GDM1 (cell line): ENCODE measurements around the gene SCNN1A.

Experiments used
- DNase-seq: peaks from one replicate; lab custom pipeline; 2025; lab: John Stamatoyannopoulos, UW

SCNN1A gene

DNA sequence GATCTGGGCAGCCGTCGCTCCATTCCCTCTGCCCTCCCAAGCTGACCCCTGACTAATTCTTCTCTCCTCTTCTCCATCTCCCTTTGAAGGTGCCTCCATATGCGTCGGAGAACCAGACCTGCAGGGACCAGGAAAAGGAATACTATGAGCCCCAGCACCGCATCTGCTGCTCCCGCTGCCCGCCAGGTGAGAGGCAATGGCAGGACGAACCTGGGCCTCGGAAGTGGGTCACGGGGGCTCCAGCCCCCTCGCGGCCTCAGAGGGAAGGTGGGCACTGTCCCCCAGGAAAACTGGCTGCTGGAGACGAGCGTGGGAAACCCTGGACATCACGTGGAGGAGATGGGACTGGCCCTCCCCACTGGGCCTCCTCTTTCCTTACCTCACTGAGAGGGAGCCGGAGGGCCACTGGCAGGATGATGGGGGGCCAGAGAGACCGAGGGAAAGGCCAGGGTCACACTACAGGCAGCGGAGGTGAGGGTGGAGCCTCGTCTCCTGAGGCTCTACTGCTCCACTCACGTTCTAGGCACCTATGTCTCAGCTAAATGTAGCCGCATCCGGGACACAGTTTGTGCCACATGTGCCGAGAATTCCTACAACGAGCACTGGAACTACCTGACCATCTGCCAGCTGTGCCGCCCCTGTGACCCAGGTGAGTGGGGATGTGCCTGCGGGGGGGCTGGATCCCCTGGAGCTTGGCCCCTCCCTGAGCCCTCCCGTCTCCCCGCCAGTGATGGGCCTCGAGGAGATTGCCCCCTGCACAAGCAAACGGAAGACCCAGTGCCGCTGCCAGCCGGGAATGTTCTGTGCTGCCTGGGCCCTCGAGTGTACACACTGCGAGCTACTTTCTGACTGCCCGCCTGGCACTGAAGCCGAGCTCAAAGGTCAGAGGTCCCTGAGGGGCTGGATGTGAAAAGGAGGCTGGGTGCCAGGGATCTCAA, 9.4 kb upstream of the SCNN1A start:
- no peak for DNase-seq

DNA sequence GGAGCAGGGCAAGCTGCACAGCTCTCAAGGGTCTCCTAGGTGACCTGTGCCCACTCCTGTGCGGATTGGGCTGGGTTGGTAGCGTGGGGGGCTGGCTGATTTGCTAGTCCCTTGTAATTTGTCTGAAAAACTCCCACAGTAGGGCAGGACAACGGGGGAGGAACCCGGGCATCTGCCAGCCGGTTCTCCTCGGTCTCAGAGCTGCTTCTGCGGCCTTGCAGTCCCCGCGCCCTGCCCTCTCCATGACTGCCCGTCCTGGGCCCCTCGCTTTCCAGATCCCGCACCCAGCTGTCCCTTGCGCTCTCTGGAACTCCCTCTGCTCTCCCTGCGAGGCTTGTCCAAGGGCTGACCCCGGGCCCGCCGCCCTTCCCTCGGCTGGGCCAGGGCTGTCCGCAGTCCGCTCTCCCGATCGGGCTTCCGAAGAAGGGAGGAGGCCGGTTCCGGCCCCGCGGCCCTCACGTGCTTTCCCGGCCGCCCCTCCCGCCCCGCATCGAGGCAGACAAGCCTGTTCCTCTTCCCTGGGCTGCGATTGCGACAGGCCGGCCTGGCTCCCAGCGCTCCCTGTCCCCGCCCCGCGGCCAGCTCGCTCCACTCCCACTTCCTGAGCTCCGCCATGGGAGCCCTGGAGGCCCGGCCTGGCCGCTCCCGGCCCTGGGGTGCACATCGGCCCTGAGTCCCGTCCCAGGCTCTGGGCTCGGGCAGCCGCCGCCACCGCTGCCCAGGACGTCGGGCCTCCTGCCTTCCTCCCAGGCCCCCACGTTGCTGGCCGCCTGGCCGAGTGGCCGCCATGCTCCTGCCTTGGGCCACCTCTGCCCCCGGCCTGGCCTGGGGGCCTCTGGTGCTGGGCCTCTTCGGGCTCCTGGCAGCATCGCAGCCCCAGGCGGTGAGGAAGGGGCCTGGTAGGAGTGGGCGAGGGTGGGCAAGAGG, 8.5 kb upstream of the SCNN1A start, which contains the start of gene LTBR:
Gene LTBR (plus strand): TSS at position 591 of the 927 bp plus-strand sequence. CDS start 197 bp downstream, at position 788.
- DNase-seq = peak; percentile 80

DNA sequence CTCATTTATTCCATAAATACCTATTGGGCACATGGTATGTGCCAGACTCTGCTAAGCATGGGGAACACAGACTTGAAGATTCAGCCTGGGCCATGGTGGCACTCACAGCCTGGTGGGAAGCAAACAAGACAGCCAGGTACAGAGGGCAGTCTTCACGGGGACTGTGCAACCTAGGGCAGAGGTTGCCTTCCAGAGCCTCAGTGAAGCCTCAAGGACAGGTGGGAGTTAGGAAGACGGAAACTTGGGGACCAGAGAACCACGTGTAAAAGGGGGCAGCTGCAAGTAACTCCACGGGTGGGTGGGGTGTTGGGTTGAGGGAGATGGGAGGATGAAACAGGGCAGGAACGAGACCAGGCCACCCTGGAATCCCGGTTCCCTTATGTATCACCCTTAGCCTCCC, 7.6 kb upstream of the SCNN1A start:
- DNase-seq = no peak

DNA sequence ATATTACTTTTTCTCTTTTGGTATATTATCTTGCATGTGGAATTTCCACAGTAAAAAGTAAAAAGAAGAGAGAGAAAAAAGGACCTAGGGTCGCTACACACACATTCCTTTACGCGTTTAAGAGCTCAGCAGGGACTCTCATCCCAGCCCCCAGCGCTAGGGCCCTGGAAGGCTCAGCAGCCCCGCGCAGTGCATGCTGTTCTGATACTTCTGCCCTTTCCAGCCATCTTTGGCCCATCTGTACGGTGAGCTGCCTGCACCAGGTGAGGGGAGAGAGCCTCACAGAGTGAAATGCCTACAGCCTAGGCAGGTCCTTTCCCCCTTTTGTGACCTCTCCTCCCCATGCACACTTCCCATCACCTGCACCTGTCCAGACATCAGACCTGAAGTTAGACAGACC, 7.0 kb upstream of the SCNN1A start:
- no peak for DNase-seq

DNA sequence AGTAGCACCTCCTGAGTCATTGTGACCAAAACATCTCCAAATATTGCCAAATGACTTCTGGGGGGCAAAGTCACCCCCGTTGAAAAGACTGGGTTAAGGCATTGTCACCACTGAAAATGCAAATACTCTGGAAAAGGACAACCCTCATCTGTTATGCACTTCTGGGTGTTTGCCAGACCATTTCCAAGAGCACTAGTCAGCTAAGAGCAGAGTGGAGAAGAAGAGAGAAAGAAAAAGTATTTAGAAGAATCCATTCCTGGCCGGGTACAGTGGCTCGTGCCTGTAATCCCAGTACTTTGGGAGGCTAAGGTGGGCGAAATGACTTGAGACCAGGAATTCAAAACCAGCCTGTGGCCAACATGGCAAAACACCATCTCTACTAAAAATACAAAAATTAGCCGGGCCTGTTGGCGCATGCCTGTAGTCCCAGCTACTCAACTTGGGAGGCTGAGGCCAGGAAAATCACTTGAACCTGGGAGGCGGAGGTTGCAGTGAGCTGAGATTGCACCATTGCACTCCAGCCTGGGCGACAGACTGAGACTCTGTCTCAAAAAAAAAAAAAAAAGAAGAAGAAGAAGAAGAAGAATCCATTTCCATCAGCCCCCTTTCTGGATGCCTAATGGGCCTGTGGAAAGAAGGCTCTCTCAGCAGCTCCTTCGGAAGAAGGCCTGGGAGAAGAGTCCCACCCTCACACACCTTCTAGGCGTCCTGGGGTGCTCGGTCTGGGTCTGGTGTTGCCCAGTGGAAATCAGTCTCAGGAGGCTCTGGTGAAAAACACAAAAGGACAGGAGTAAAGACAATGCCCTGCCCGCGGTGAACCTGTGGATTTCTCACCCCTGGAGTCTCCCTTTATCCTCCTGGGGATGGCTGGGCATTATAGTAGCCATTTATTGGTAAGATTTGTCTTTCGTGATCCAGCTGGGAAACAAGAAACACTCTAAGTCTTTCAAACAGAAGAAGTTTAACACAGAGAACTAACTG, 5.1 kb upstream of the SCNN1A start:
- no peak for DNase-seq

- DNase-seq = no peak
Measured at GRCh38 chr12:6378709-6379472, 3.5 kb upstream of the SCNN1A start.

GRCh38 chr12:6377667-6377994, 2.3 kb upstream of the SCNN1A start:
- no peak for DNase-seq

DNA sequence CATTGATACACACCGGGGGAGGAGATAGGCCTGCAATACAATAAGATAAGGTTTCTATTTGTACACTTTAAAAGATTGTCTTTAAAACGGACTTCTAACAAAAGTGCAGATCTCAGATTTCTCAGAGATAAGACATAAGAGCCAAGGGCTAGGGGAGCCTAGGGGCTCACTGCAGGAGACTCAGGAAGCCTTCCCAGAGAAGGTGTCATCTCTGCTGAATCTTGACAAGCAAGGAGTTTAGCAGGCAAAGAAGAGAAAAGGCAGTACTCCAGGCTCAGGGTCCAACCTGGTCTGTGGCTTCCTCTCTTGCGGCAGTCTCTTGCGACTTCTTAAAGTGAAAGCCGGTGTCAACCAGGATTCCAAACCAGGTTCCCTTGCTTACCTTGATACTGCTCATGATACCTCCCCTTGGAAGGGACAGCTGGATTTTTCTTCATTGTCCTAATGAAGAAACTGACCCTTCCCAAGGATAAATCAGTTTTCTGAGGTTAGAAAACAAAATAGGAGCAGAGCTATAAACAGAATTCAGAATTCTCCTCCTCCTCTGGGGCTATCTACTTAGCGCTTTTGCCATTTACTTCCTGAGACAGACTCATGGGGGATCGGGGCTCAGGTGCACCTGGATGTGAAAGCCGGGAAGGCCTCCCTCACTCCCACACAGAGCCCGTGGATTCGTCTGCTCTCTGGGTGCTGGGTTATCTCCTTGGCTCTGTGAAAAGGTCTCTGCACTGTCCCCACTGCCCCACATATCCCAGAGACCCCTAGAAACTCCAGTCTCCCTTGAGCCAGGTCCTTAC, 1.7 kb upstream of the SCNN1A start:
- DNase-seq = no peak

DNA sequence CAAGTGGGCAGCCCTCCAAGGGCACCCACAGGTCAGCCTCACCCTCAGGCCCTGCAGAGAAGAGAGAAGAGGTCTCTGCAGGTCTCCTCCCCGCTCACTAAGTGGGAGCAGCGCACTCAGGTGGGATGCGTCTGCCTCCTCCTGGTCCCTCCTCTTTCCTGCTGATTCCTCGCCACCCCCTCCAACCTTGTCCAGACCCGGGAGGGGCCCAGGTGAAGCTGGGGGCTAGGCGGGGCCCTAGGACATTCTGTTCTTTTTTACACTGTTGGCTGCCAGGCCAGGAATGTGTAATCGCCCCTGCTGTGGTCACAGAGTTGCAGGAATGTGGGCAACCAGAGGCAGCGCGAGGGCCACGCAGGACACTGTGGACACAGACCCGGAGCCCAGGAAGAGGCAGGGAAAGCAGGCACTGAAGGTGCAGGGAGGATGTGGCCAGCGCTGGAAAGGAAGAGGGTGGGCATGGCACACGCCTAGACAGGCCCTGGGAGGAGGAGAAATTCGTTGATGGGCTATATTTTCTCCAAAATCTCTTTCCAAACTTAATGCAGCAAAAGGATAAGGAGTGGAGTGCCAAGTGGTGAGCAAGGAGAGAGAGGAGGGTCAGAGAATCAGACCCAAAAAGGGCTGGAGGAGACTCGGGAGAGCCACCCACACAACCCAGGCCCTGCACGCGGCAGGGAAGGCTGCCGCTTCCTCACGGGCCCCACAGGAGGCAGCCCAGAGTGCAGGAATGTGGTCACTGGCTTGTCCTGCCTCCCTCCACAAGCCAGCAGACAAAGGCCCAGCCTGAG, 911 bp upstream of the SCNN1A start:
- peak; percentile 48 for DNase-seq

DNA sequence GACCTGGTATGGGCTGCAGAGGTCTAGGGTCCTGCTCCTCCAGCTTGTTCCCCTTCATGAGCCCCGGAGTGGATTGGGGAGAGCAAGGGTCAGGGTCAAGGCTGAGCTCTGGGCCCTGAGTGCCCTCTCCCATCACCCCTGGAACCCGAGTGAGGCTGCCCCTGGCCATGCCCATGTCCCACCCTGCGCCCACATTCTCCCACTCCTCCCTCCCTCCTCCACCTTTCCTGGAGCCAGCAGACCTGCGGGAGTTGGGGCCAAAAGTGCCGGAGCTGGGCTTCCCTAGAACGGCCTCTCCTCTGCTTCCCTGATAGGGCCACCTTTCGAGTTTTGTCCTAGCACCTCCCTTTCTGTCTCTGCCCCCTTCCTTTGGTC, 590 bp downstream of the SCNN1A start:
- DNase-seq = no peak

DNA sequence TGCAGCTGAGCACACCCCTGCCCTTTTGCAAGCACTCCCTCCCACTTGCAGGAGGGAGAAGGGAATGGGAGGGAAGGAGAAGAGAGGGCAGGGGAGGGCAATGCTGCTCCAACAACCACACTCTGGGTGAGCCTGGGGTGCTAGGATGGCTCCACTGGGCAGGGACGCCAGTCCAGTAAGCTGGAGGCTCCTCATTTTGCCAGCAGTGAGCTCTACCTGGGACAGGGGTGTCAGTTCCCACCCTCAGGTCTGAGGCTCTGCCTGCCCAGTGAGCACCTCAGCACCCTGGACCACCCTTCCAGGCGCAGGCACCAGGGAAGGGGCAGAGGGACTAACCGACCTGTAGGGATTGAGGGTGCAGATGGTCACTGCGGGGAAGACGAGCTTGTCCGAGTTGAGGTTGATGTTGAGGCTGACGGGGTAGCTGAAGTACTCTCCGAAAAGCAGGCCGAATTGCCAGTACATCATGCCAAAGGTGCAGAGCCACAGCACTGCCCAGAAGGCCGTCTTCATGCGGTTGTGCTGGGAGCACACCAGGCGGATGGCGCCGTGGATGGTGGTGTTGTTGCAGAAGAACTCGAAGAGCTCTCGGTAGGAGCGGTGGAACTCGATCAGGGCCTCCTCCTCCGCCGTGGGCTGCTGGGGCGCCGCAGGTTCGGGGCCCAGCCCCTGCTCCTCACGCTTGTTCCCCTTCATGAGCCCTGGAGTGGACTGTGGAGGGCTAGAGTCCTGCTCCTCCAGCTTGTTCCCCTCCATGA, 1.2 kb downstream of the SCNN1A start:
- no peak for DNase-seq

DNA sequence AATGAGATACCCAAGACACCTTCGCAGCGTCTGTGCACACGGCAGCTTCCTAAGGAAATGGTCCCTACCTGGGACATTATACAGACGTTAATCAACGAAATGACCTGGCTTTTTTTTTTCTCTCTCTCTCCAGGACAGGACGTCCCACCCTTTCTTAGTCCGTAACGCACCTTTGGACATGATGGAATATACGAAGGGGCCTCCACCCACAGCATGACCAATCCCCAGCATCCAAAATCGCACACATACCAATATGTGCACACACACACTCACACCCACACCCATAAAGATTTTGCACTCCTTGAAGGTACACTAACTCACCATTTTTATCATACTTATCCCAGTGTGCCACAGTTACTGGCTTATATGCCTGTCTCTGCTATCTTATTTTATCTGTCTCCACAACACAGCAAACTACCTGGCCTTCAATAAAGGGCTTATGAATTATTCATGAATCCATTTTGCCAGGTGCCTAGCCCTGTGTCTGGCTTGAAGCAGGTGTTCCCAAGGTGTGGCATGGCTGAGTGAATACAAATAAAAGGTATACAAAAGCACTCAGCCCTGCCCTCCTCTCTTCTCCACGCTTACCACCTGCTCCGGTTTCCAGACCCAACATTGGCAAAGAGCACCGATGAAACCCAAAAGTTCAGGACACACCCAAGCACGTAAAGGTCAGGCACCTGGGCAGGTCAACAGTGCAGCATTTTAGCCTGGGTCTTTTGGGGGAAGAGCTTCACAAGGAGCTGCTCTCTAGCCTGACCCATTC, 2.2 kb downstream of the SCNN1A start:
- DNase-seq = no peak

DNA sequence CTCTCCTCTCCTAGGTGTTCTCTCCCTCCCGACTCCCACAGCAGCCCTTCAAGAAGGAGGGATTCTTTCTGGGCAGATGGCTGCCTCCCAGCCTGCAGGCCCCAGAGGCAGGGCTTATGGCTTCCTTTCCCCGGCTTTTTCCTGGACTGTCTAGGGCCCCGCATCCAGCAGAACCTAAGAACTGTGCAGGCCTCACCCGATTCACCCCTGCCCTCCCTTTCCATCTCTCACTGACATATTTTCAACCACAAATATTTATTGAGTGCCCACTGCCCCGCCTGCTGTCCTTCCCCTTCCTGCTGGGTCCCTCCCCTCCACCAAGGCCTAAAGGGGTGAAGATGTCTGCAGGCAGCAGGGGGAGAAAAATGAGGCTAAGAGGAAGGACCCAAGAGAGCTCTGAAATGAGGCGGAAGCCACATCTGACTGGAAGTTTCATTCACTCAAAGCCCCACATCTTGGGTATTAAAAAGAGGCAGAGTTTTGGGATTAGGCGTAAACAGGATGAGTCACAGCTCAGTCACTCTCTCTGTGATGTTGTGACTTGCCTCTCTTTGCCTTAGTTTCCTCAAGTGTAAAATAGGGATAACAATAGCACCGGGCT, 2.9 kb downstream of the SCNN1A start:
- DNase-seq = peak; percentile 61

DNA sequence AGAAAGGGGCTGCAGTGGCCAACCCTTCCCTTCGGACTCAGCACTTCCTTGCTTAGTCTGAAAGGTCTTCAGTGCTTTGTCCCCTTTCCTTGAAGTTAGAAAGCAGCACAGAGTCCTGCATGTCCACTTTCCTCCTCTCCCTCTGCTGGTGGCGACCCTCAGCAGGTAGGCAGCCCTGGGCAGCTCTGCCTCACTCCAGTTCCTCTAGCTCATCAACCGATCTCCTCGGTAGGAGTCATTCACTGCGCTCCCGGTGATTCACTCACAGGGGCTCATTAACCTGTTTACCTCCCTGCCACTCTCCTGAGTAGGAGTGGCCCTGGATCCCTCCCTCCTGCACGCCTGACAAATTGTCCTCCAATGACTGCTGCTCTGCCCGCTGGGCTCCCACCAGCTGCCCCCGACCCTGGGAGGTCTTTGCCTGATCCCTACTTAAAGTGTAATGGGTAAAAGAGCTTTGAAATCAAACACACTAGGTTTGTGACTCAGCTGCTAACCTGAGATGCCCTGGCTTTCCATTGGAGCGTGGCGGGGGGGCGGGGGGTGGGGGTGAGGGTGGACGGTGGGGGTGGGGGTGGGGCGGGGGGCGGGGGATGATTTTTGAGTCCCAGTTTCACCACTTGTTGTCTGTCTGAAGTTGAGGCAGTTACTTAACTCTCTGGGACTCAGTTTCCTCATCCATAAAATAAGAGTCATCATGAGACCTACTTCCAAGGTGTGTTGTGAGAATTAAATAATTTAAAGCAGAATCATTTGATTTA, 4.2 kb downstream of the SCNN1A start:
- no peak for DNase-seq

DNA sequence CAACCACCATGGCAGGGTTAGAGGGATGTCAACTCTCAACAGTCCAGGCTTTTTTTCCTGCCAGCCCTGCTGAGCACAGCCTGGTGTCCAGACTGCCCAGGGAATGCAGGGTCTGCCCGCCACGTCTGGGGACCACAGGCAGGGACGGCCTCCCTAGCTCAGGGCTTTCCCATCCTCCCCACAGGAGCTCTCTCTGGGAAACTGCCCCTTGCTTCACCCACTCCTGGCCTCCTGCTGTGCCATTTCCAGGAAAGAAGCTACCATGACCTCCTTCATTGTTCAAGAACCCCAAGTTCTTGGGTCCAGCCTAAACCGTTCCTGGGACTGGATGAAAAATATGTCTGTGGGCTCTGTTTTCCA, 4.8 kb downstream of the SCNN1A start:
- no peak for DNase-seq

DNA sequence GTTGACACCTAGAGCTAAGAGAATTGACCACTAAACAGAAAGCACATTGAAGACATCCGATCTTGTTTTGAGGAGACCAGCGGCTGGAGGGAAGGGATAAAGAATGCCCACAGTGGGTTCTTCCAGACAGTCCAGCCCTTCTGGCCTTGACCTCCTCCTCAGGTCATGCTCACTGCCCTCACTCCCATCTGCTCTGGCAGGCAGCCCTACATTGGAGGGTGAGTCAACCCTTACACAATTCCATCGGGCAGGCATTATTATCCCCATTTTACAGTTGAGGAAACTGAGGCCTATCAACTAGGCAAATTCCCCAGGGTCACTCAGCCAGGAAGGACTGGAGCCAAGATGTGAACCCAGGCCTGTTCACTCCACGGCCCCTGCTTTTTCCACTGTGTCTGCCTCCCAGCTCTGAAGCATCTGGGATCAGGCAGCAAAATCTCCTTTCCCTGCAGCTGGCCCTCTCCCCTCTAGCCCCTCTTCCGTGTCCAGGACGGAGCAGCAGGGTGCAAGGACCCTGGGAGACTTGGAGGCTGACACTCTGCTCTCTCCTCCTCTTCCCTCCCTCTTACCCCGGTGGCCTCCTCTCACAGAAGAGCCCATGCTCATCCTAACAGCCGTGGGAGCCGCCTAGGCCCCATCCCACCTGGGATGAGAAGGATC, 5.3 kb downstream of the SCNN1A start:
- DNase-seq = no peak
